Stomach smooth muscle (tissue), 2 donors: ENCODE data around the gene GSPT1.

Experiments used
- H3K27ac ChIP-seq: one replicate; pipeline ENCODE4 v1.7.0; 2013; ENCODE audit warnings: mild to moderate bottlenecking, low read length, inconsistent platforms
- H3K27me3 ChIP-seq, 2 donors: one replicate each; pipeline ENCODE4 v1.7.0; 2013; ENCODE audit warnings: low read length in 2 of 2; ENCODE audit not compliant: insufficient read depth in 2 of 2, control insufficient read depth in 1 of 2
- H3K36me3 ChIP-seq, 2 donors: one replicate each; pipeline ENCODE4 v1.7.0; 2013; ENCODE audit warnings: low read length in 2 of 2; ENCODE audit not compliant: control insufficient read depth in 2 of 2, insufficient read depth in 2 of 2
- H3K4me1 ChIP-seq: one replicate; pipeline ENCODE4 v1.7.0; 2013; ENCODE audit warnings: low read length; ENCODE audit not compliant: control insufficient read depth, insufficient read depth
- H3K4me3 ChIP-seq, 2 donors: one replicate each; pipeline ENCODE4 v1.7.0; 2013; ENCODE audit warnings: low read length in 2 of 2
- H3K9ac ChIP-seq, 2 donors: one replicate each; pipeline ENCODE4 v1.7.0; 2013; ENCODE audit warnings: low read length in 2 of 2, mild to moderate bottlenecking in 1 of 2
- H3K9me3 ChIP-seq, 2 donors: one replicate each; pipeline ENCODE4 v1.7.0; 2013; ENCODE audit warnings: low read length in 2 of 2; ENCODE audit not compliant: control insufficient read depth in 2 of 2
- donor health status: healthy.
- donor health status: Pancreatic carcinoma.

The GSPT1 gene

DNA sequence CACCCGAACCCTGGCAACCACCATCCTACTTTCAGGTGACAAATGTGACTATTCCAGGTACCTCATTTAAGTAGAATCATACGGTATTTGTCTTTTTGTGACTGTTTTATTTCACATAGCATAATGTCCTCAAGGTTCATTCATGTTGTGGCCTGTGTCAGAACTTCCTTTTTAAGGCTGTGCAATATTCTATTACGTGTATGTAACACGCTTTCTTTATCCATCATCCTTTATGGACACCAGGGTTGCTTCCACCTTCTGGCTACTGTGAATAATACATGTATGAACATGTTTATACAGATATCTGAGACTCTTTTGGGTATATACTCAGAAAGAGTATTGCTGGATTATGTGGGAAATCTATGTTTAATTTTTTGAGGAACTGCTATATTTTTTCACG, 35.7 kb downstream of the GSPT1 start:
- peaks cover 27 to 45% of the 10 kb centered on the region in 2 donors for H3K36me3 ChIP-seq
- H3K27ac ChIP-seq = no peak overlapping the region
- H3K27me3 ChIP-seq = no peaks in the 10 kb centered on the region
- H3K4me1 ChIP-seq = no peaks in the 10 kb centered on the region
- H3K9ac ChIP-seq = no peak overlapping the region
- H3K4me3 ChIP-seq = no peak overlapping the region
- H3K9me3 ChIP-seq = no peaks in the 10 kb centered on the region

GRCh38 chr16:11877374-11877773, 38.4 kb downstream of the GSPT1 start:
- no peak overlapping the region for H3K4me3 ChIP-seq
- no peaks in the 10 kb centered on the region for H3K4me1 ChIP-seq
- no peaks in the 10 kb centered on the region for H3K9me3 ChIP-seq
- H3K36me3 ChIP-seq = peaks cover 16 to 40% of the 10 kb centered on the region in 2 donors
- H3K27ac ChIP-seq = no peak overlapping the region
- H3K27me3 ChIP-seq = no peaks in the 10 kb centered on the region
- no peak overlapping the region for H3K9ac ChIP-seq

GRCh38 chr16:11876306-11876705, 39.5 kb downstream of the GSPT1 start:
- H3K36me3 ChIP-seq = peaks cover 12 to 35% of the 10 kb centered on the region in 2 donors
- no peak overlapping the region for H3K4me3 ChIP-seq
- no peaks in the 10 kb centered on the region for H3K9me3 ChIP-seq
- no peaks in the 10 kb centered on the region for H3K4me1 ChIP-seq
- H3K27me3 ChIP-seq = no peaks in the 10 kb centered on the region
- H3K27ac ChIP-seq = no peak overlapping the region
- no peak overlapping the region for H3K9ac ChIP-seq

DNA sequence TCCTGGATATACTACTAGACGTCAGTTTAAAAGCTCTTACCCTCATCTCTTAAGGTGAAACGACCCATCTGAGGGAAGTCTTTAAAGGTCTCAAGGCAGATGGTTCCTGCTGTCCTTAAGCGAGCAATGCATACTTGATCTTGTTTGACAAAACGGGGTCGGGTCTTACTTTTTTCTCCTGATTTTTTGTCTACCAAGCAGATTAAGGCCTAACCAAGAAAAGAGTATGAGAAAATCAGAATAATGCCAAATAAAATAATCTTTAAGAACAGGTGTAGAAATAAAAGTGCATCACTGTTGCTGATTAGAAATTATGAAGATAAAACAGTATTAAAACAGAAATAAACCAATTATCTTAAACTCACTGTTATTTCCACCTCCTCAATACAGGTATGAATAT, 40.0 kb downstream of the GSPT1 start:
- Histone ChIP-seq H3K4me3 (no peak overlapping the region), H3K4me1 (no peaks in the 10 kb centered on the region), H3K27ac (no peak overlapping the region), H3K9me3 (no peaks in the 10 kb centered on the region), H3K9ac (no peak overlapping the region), H3K36me3 (peaks cover 12 to 29% of the 10 kb centered on the region in 2 donors), H3K27me3 (no peaks in the 10 kb centered on the region)

GRCh38 chr16:11871193-11871592, 44.6 kb downstream of the GSPT1 start:
- peaks cover 17 to 21% of the 10 kb centered on the region in 2 donors for H3K36me3 ChIP-seq
- no peaks in the 10 kb centered on the region for H3K4me1 ChIP-seq
- H3K27ac ChIP-seq = no peak overlapping the region
- H3K4me3 ChIP-seq = no peak overlapping the region
- no peak overlapping the region for H3K9ac ChIP-seq
- H3K27me3 ChIP-seq = no peaks in the 10 kb centered on the region
- H3K9me3 ChIP-seq = no peaks in the 10 kb centered on the region

- Histone ChIP-seq H3K27ac (no peak overlapping the region), H3K4me3 (no peak overlapping the region), H3K27me3 (no peaks in the 10 kb centered on the region), H3K4me1 (no peaks in the 10 kb centered on the region), H3K36me3 (peaks cover 9 to 17% of the 10 kb centered on the region in 2 donors), H3K9me3 (no peaks in the 10 kb centered on the region), H3K9ac (no peak overlapping the region)
Measured at GRCh38 chr16:11870399-11870798, 45.4 kb downstream of the GSPT1 start.

- no peak overlapping the region for H3K27ac ChIP-seq
- H3K36me3 ChIP-seq = peaks cover 5 to 14% of the 10 kb centered on the region in 2 donors
- no peak overlapping the region for H3K4me3 ChIP-seq
- no peaks in the 10 kb centered on the region for H3K4me1 ChIP-seq
- H3K9me3 ChIP-seq = no peaks in the 10 kb centered on the region
- H3K27me3 ChIP-seq = no peaks in the 10 kb centered on the region
- H3K9ac ChIP-seq = no peak overlapping the region
Measured at GRCh38 chr16:11869353-11870228, 46.2 kb downstream of the GSPT1 start.

- Histone ChIP-seq H3K36me3 (peaks cover 5 to 14% of the 10 kb centered on the region in 2 donors), H3K4me3 (no peak overlapping the region), H3K4me1 (no peaks in the 10 kb centered on the region), H3K9me3 (no peaks in the 10 kb centered on the region), H3K27ac (no peak overlapping the region), H3K27me3 (no peaks in the 10 kb centered on the region), H3K9ac (no peak overlapping the region)
Measured at GRCh38 chr16:11868412-11868980, 47.3 kb downstream of the GSPT1 start.

DNA sequence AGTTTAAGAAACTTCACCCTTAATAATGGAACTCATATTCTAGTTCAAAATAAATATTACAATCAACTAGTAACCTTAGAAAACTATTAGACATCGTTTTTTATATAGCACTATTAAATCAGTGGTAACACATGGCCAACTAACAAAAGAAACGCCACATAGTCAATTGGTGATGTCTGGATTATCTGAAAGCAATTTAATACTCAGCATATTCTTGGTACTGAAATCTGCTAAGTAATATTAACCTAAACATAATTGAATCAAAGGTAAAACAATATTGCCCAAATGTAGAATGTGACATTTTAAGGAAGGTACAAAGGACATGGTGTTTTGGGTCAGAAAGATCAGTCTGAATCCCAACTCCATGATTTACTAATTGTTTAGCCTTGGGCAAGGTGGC, 53.3 kb downstream of the GSPT1 start:
- H3K9me3 ChIP-seq = no peaks in the 10 kb centered on the region
- H3K27ac ChIP-seq = no peak overlapping the region
- no peaks in the 10 kb centered on the region for H3K4me1 ChIP-seq
- no peaks in the 10 kb centered on the region for H3K36me3 ChIP-seq
- H3K27me3 ChIP-seq = no peaks in the 10 kb centered on the region
- H3K9ac ChIP-seq = no peak overlapping the region
- no peak overlapping the region for H3K4me3 ChIP-seq

DNA sequence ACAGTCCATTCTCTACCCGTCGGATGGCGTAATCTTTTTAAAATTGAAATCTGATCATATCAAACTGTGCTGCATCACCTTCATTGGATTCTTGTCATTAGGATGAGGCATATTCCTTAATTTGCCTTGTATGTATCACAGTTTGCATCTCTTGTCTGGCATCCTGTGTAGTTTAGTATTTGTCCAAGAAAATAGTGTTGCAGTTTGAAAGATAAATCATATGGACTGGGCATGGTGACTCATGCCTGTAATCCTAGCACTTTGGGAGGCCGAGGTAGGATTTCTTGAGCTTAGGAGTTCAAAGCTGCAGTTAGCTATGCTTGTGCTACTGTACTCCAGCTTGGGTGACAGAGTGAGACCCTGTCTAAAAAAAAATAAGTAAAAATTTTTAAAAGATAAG, 58.6 kb downstream of the GSPT1 start:
- H3K9ac ChIP-seq = no peak overlapping the region
- no peaks in the 10 kb centered on the region for H3K9me3 ChIP-seq
- H3K27ac ChIP-seq = no peak overlapping the region
- peaks cover 5% of the 10 kb centered on the region for H3K4me1 ChIP-seq
- no peaks in the 10 kb centered on the region for H3K27me3 ChIP-seq
- H3K4me3 ChIP-seq = no peak overlapping the region
- H3K36me3 ChIP-seq = peaks cover 0 to 4% of the 10 kb centered on the region in 2 donors
